GM12892 (cell line): ENCODE results near the gene BORCS5.

Source experiments
- POLR2A ChIP-seq: IDR thresholded peaks from 2 replicates; pipeline ENCODE4 v1.6.1; 2011; ENCODE audit warnings: low read depth, low read length, control low read depth
- POLR2AphosphoS5 ChIP-seq: IDR thresholded peaks from 2 replicates; pipeline ENCODE4 v1.6.1; 2011; ENCODE audit warnings: low read depth, low read length, control low read depth

- TF ChIP-seq POLR2A (no peak), POLR2AphosphoS5 (no peak)
These were observed 23.2 kb upstream of the BORCS5 start for GRCh38 chr12:12333407-12334366.
